GM23338 (cell line): ENCODE measurements around the gene VSTM5. TPM values are rescaled to one million over a fixed set of nuclear protein-coding genes. Genes with fewer than 3 reads are reported as not detected.

Experiments used
- ATAC-seq: fragments of 200-7000 bp; cut with Tn5 transposase; 3 replicates; pipeline ENCODE4 v1.9.1; 2020
- DNase-seq: peaks from one replicate; pipeline ENCODE4 v3.0.0-alpha.2; 2015; ENCODE audit warnings: low spot score
- H2AFZ ChIP-seq: fragments of 200-600 bp; sonication (generic); 2 replicates; pipeline ENCODE4 v1.8.0; 2016; ENCODE audit warnings: antibody characterized with exemption, mild to moderate bottlenecking, moderate library complexity
- H3F3A ChIP-seq: fragments of 200-600 bp; sonication (generic); replicated peaks from 2 replicates; pipeline ENCODE4 v1.8.0; 2017; ENCODE audit warnings: antibody characterized with exemption, mixed run types, low read depth
- H3K27ac ChIP-seq: fragments of 200-600 bp; sonication (generic); 2 replicates; pipeline ENCODE4 v1.6.1; 2016; ENCODE audit warnings: low read depth
- H3K27me3 ChIP-seq: fragments of 200-600 bp; sonication (generic); 2 replicates; pipeline ENCODE4 v1.8.0; 2016; ENCODE audit warnings: mild to moderate bottlenecking, mixed run types, moderate library complexity; ENCODE audit not compliant: insufficient read depth
- H3K36me3 ChIP-seq: fragments of 200-600 bp; sonication (generic); 2 replicates; pipeline ENCODE4 v1.8.0; 2016; ENCODE audit warnings: mild to moderate bottlenecking; ENCODE audit not compliant: insufficient read depth
- H3K4me1 ChIP-seq: fragments of 200-600 bp; sonication (generic); 2 replicates; pipeline ENCODE4 v1.8.0; 2016; ENCODE audit warnings: mild to moderate bottlenecking, moderate library complexity; ENCODE audit not compliant: insufficient read depth
- H3K4me2 ChIP-seq: fragments of 200-600 bp; sonication (generic); 2 replicates; pipeline ENCODE4 v1.7.1; 2017; ENCODE audit warnings: mixed run types
- H3K4me3 ChIP-seq: fragments of 200-600 bp; sonication (generic); 2 replicates; pipeline ENCODE4 v1.6.1; 2016; ENCODE audit warnings: mixed run types
- H3K79me2 ChIP-seq: fragments of 200-600 bp; sonication (generic); replicated peaks from 2 replicates; pipeline ENCODE4 v1.8.0; 2017; ENCODE audit warnings: mild to moderate bottlenecking; ENCODE audit not compliant: insufficient read depth
- H3K9me2 ChIP-seq: fragments of 200-600 bp; sonication (generic); 2 replicates; pipeline ENCODE4 v1.8.0; 2017; ENCODE audit not compliant: insufficient read depth
- H4K20me1 ChIP-seq: fragments of 200-600 bp; sonication (generic); replicated peaks from 2 replicates; pipeline ENCODE4 v1.8.0; 2017; ENCODE audit warnings: mild to moderate bottlenecking; ENCODE audit not compliant: insufficient read depth
- H3K27ac Mint-ChIP-seq: 2 replicates; pipeline ENCODE4 v1.8.0; 2020; ENCODE audit warnings: inconsistent platforms, mild to moderate bottlenecking, moderate library complexity, mixed read lengths
- H3K27me3 Mint-ChIP-seq: 3 replicates; pipeline ENCODE4 v1.8.0; 2022; ENCODE audit warnings: low read depth, mild to moderate bottlenecking, moderate library complexity, mixed read lengths, inconsistent platforms; ENCODE audit not compliant: insufficient read depth, poor library complexity
- H3K36me3 Mint-ChIP-seq: 3 replicates; pipeline ENCODE4 v1.8.0; 2021; ENCODE audit warnings: low read depth, mild to moderate bottlenecking, inconsistent platforms, moderate library complexity, mixed read lengths
- H3K4me1 Mint-ChIP-seq: 3 replicates; pipeline ENCODE4 v1.8.0; 2020; ENCODE audit warnings: mild to moderate bottlenecking, inconsistent platforms, mixed read lengths
- H3K4me3 Mint-ChIP-seq: 3 replicates; pipeline ENCODE4 v1.8.0; 2021; ENCODE audit warnings: moderate library complexity, mild to moderate bottlenecking, inconsistent platforms, mixed read lengths
- H3K9me3 Mint-ChIP-seq: 3 replicates; pipeline ENCODE4 v1.8.0; 2020; ENCODE audit warnings: moderate library complexity, mild to moderate bottlenecking, inconsistent platforms, mixed read lengths
- CREB1 ChIP-seq: fragments of 250-450 bp; sonication (Bioruptor Pico); IDR thresholded peaks from 2 replicates; pipeline ENCODE4 v1.5.0; 2020; ENCODE audit warnings: low read depth, mild to moderate bottlenecking, moderate library complexity
- EZH2 ChIP-seq: fragments of 200-600 bp; sonication (generic); IDR thresholded peaks from one replicate; pipeline ENCODE4 v1.8.0; 2017; ENCODE audit warnings: antibody characterized with exemption, mild to moderate bottlenecking, low read depth; ENCODE audit not compliant: unreplicated experiment
- EZH2phosphoT487 ChIP-seq: fragments of 200-600 bp; sonication (generic); IDR thresholded peaks from one replicate; pipeline ENCODE4 v1.8.1; 2018; ENCODE audit warnings: antibody characterized with exemption; ENCODE audit not compliant: unreplicated experiment
- JUNB ChIP-seq: IDR thresholded peaks from one replicate; pipeline ENCODE4 v1.6.1; 2016; ENCODE audit warnings: antibody characterized with exemption; ENCODE audit not compliant: unreplicated experiment
- STAT1 ChIP-seq: IDR thresholded peaks from one replicate; pipeline ENCODE4 v1.6.1; 2016; ENCODE audit warnings: antibody characterized with exemption; ENCODE audit not compliant: unreplicated experiment
- ZNF114 ChIP-seq: fragments of 250-450 bp; sonication (Bioruptor Pico); IDR thresholded peaks from 2 replicates; pipeline ENCODE4 v1.5.0; 2020; ENCODE audit warnings: mild to moderate bottlenecking, moderate library complexity
- ZNF331 ChIP-seq: fragments of 250-450 bp; sonication (Bioruptor Pico); IDR thresholded peaks from 2 replicates; pipeline ENCODE4 v1.5.0; 2020; ENCODE audit warnings: low read depth, mild to moderate bottlenecking, moderate library complexity
- polyA plus RNA-seq: library from polyadenylated mRNA; unstranded; fragments of >200 nt; fragmentation: Nextera tagmentation; extraction: Ambion mirVana; gene quantifications from 2 replicates; pipeline ENCODE4 v1.2.1, GENCODE V29; 2016
- small RNA-seq: library from RNA; depleted of rRNA; stranded (forward); fragments of <200 nt; gene quantifications from one replicate; pipeline ENCODE3, GENCODE V24; 2014; ENCODE audit warnings: low replicate concordance
- total RNA-seq: library from RNA; depleted of rRNA; stranded (reverse); fragments of >200 nt; shearing (Covaris generic); gene quantifications from 2 replicates; pipeline ENCODE4 v1.2.3, GENCODE V29; 2014; rRNA removed
- TF ChIP-seq, protein P1 (sequence below), 2 experiments: fragments of 200-600 bp in 1 of 2; sonication (generic) in 1 of 2; conservative IDR thresholded peaks; 2 replicates each; pipeline versions ENCODE4 v1.5.1 to v1.6.1; 2016 to 2017; ENCODE audit warnings: antibody characterized with exemption in 2 of 2, low read depth in 2 of 2, mild to moderate bottlenecking in 2 of 2, moderate library complexity in 1 of 2
- TF ChIP-seq, protein P2 (sequence below): IDR thresholded peaks from 2 replicates; pipeline ENCODE4 v1.6.1; 2016; ENCODE audit warnings: antibody characterized with exemption
- TF ChIP-seq, protein P3 (sequence below): IDR thresholded peaks from one replicate; pipeline ENCODE4 v1.6.1; 2018; ENCODE audit warnings: antibody characterized with exemption; ENCODE audit not compliant: unreplicated experiment

VSTM5 gene
- total and polyA plus RNA-seq, 2 experiments from 2014 or later: 0.21 to 0.66 TPM

DNA sequence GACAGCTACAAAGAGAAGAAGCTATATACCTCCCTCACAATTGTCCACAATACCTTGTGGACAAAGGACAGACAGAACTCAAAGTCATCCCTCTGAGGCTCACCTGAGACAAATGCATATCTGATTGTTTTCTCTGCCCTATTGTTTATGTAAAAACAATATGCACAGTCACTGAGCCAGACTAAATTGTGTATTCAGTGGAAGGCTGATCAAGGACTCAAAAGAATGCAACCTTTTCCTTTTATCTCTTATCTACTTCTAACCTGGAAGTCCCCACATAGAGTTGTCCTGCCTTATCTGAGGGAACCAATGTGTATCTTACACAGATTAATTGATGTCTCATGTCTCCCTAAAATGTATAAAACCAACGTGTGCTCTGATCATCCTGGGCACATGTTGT is 80.3 kb downstream of the VSTM5 start:
- Mint-ChIP-seq H3K4me3 (no peak overlapping the region), H3K36me3 (peaks cover 18% of the 10 kb centered on the region), H3K27me3 (peaks cover 7% of the 10 kb centered on the region), H3K27ac (no peak overlapping the region), H3K9me3 (peaks cover 30% of the 10 kb centered on the region), H3K4me1 (no peaks in the 10 kb centered on the region)
- Histone ChIP-seq H4K20me1 (no peaks in the 10 kb centered on the region), H3K27ac (no peak overlapping the region), H3F3A (no peaks in the 10 kb centered on the region), H3K4me1 (no peaks in the 10 kb centered on the region; the same call in 1 of the 2 replicates), H3K27me3 (no peaks in the 10 kb centered on the region), H3K4me2 (no peak overlapping the region), H3K36me3 (no peaks in the 10 kb centered on the region), H2AFZ (no peak overlapping the region), H3K9me2 (0 out of 2 replicates have a peak, but pooled peaks cover 6% of the 10 kb centered on the region), H3K79me2 (no peaks in the 10 kb centered on the region), H3K4me3 (no peak overlapping the region)
- TF ChIP-seq ZNF114 (CRISPR knock-in tag) (no peak), ZNF331 (CRISPR knock-in tag) (no peak), STAT1 (no peak), EZH2 (no peak), CREB1 (CRISPR knock-in tag) (no peak), EZH2phosphoT487 (no peak), JUNB (no peak)
- TF ChIP-seq, protein P1, sequence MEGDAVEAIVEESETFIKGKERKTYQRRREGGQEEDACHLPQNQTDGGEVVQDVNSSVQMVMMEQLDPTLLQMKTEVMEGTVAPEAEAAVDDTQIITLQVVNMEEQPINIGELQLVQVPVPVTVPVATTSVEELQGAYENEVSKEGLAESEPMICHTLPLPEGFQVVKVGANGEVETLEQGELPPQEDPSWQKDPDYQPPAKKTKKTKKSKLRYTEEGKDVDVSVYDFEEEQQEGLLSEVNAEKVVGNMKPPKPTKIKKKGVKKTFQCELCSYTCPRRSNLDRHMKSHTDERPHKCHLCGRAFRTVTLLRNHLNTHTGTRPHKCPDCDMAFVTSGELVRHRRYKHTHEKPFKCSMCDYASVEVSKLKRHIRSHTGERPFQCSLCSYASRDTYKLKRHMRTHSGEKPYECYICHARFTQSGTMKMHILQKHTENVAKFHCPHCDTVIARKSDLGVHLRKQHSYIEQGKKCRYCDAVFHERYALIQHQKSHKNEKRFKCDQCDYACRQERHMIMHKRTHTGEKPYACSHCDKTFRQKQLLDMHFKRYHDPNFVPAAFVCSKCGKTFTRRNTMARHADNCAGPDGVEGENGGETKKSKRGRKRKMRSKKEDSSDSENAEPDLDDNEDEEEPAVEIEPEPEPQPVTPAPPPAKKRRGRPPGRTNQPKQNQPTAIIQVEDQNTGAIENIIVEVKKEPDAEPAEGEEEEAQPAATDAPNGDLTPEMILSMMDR (conservative IDR thresholded peaks at IDR 0.05; ENCODE audit: low read depth in 2 of 2): no peak
- TF ChIP-seq, protein P2, sequence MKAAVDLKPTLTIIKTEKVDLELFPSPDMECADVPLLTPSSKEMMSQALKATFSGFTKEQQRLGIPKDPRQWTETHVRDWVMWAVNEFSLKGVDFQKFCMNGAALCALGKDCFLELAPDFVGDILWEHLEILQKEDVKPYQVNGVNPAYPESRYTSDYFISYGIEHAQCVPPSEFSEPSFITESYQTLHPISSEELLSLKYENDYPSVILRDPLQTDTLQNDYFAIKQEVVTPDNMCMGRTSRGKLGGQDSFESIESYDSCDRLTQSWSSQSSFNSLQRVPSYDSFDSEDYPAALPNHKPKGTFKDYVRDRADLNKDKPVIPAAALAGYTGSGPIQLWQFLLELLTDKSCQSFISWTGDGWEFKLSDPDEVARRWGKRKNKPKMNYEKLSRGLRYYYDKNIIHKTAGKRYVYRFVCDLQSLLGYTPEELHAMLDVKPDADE: no peak
- TF ChIP-seq, protein P3, sequence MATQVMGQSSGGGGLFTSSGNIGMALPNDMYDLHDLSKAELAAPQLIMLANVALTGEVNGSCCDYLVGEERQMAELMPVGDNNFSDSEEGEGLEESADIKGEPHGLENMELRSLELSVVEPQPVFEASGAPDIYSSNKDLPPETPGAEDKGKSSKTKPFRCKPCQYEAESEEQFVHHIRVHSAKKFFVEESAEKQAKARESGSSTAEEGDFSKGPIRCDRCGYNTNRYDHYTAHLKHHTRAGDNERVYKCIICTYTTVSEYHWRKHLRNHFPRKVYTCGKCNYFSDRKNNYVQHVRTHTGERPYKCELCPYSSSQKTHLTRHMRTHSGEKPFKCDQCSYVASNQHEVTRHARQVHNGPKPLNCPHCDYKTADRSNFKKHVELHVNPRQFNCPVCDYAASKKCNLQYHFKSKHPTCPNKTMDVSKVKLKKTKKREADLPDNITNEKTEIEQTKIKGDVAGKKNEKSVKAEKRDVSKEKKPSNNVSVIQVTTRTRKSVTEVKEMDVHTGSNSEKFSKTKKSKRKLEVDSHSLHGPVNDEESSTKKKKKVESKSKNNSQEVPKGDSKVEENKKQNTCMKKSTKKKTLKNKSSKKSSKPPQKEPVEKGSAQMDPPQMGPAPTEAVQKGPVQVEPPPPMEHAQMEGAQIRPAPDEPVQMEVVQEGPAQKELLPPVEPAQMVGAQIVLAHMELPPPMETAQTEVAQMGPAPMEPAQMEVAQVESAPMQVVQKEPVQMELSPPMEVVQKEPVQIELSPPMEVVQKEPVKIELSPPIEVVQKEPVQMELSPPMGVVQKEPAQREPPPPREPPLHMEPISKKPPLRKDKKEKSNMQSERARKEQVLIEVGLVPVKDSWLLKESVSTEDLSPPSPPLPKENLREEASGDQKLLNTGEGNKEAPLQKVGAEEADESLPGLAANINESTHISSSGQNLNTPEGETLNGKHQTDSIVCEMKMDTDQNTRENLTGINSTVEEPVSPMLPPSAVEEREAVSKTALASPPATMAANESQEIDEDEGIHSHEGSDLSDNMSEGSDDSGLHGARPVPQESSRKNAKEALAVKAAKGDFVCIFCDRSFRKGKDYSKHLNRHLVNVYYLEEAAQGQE: no peak
- ATAC-seq: no peak
- no peak for DNase-seq

Small RNAs within 50 kb of the gene (small RNA-seq; reads per million reads assigned to genes)
- gene RF00019: not detected

Other genes with a start within 250 kb of the VSTM5 start
- gene CEP295, start 188.9 kb downstream of the VSTM5 start, total RNA-seq: 16.5 and 25.8 TPM in 2 replicates
- 5.7 and 7.4 TPM in 2 replicates for gene CEP295, start 188.9 kb downstream of the VSTM5 start, polyA plus RNA-seq
- 240 and 256 TPM in 2 replicates for gene TAF1D, start 109.1 kb downstream of the VSTM5 start, total RNA-seq
- gene TAF1D, start 109.1 kb downstream of the VSTM5 start, polyA plus RNA-seq: 199 and 246 TPM in 2 replicates
- 29.0 and 35.8 TPM in 2 replicates for gene C11orf54, start 108.9 kb downstream of the VSTM5 start, total RNA-seq
- gene C11orf54, start 108.9 kb downstream of the VSTM5 start, polyA plus RNA-seq: 38.8 and 43.1 TPM in 2 replicates
- 31.2 and 36.9 TPM in 2 replicates for gene MED17, start 66.3 kb downstream of the VSTM5 start, total RNA-seq
- gene MED17, start 66.3 kb downstream of the VSTM5 start, polyA plus RNA-seq: 17.4 and 19.1 TPM in 2 replicates
- 0.04 and 0.07 TPM in 2 replicates for gene HEPHL1, start 170.7 kb upstream of the VSTM5 start, total RNA-seq
- gene HEPHL1, start 170.7 kb upstream of the VSTM5 start, polyA plus RNA-seq: 0.17 and 0.21 TPM in 2 replicates